Measurements from ENCODE around the gene GRB10. TPM values are rescaled to one million over a fixed set of nuclear protein-coding genes. Genes with fewer than 3 reads are reported as not detected.

Gene GRB10
- total and polyA plus RNA-seq, 2 of the 8 experiments (the other 6 are each of a cell fraction or from before 2014, with no cell fraction given): 35.7 to 97.0 TPM

GRCh38 chr7:50612704-50613103 lies 170.0 kb downstream of the GRB10 start:
- no peak overlapping the region for H3K9ac ChIP-seq (replicated peaks in 1 of 4; ENCODE audit: extremely low read depth in 1 of 4, low read depth in 3 of 4, low read length in 3 of 4)
- peaks cover 6 to 37% (median 27%) of the 10 kb centered on the region in 4 experiments for H3K36me3 ChIP-seq (ENCODE audit: control insufficient read depth in 2 of 4, insufficient read depth in 4 of 4, low read length in 3 of 4)
- H3K4me3 ChIP-seq (ENCODE audit: extremely low read depth in 1 of 4, insufficient read depth in 2 of 4, low read depth in 3 of 4, low read length in 4 of 4): no peak overlapping the region
- no peak overlapping the region for H2BK5ac ChIP-seq (ENCODE audit: low read depth, low read length)
- ChIA-PET POLR2A (ENCODE audit: partially characterized antibody) (interaction anchor here (1.0 kb wide), 1 partner anchor 93 kb away, joined by 3 read pairs; no protein-coding TSS in a partner anchor), CTCF (ENCODE audit: partially characterized antibody) (interaction anchor here (0.6 to 2.7 kb wide), 5 partner anchors 9 to 341 kb away, joined by 3 to 9 read pairs (median 5); no protein-coding TSS in a partner anchor)
- no peak for DNase-seq (ENCODE audit: low read depth in 1 of 2, low spot score in 2 of 2)
- H4K5ac ChIP-seq (ENCODE audit: insufficient read length, low read depth, low read length): no peak overlapping the region
- no peaks in the 10 kb centered on the region for H3K27me3 ChIP-seq (replicated peaks in 1 of 4; ENCODE audit: control insufficient read depth in 3 of 4, extremely low read depth in 1 of 4, insufficient read depth in 3 of 4, low read length in 3 of 4)
- H2BK20ac ChIP-seq (ENCODE audit: low read length): no peak overlapping the region
- TF ChIP-seq JUN (IDR thresholded peaks at IDR 0.05; ENCODE audit: low read depth, low read length): no peak
- TF ChIP-seq CBX8 (IDR thresholded peaks at IDR 0.05; ENCODE audit: borderline replicate concordance, low read depth, low read length): no peak
- TF ChIP-seq BCL11A (IDR thresholded peaks at IDR 0.05; ENCODE audit: low read depth in 2 of 2, low read length in 2 of 2): no peak
- TF ChIP-seq SAP30 (IDR thresholded peaks at IDR 0.05; ENCODE audit: insufficient read depth, insufficient replicate concordance, low read length): no peak
- no peak overlapping the region for H3K27ac ChIP-seq (ENCODE audit: low read depth, low read length)
- no peaks in the 10 kb centered on the region for H3K4me1 ChIP-seq (replicated peaks in 1 of 4; ENCODE audit: control insufficient read depth in 3 of 4, insufficient read depth in 4 of 4, low read length in 3 of 4)
- no peaks in the 10 kb centered on the region for H3K79me2 ChIP-seq (ENCODE audit: control insufficient read depth in 1 of 2, insufficient read depth in 2 of 2, low read length in 2 of 2)
- no peak overlapping the region for H4K8ac ChIP-seq (ENCODE audit: extremely low read depth, insufficient read depth, low read length)
- no peak overlapping the region for H2BK15ac ChIP-seq (ENCODE audit: low read length)
- H3K56ac ChIP-seq (replicated peaks; ENCODE audit: insufficient read length, low read depth, low read length): no peak overlapping the region
- no peak overlapping the region for H2AFZ ChIP-seq (ENCODE audit: low read length)
- no peak overlapping the region for H2AK5ac ChIP-seq (ENCODE audit: low read depth, low read length)
- no peak overlapping the region for H2BK12ac ChIP-seq (ENCODE audit: low read depth, low read length)
- no peak overlapping the region for H3K4me2 ChIP-seq (ENCODE audit: insufficient read depth in 1 of 2, low read depth in 2 of 2, low read length in 2 of 2)
- no peak overlapping the region for H2BK120ac ChIP-seq (replicated peaks; ENCODE audit: low read depth, low read length)
- no peak overlapping the region for H3K14ac ChIP-seq (ENCODE audit: insufficient read length)
- no peak overlapping the region for H3K4ac ChIP-seq (replicated peaks; ENCODE audit: insufficient read length, low read depth, low read length)
- FAIRE-seq: no peak
- peaks cover 0 to 5% of the 10 kb centered on the region in 2 experiments for H4K20me1 ChIP-seq (replicated peaks in 1 of 2; ENCODE audit: control insufficient read depth in 1 of 2, insufficient read depth in 2 of 2, low read length in 2 of 2)
- no peak overlapping the region for H3K23ac ChIP-seq (ENCODE audit: insufficient read length)
- H4K91ac ChIP-seq (replicated peaks; ENCODE audit: insufficient read length, low read length): no peak overlapping the region
- WGBS, 2 experiments (ENCODE audit: extremely low coverage in 1 of 2, insufficient coverage in 1 of 2, insufficient read length in 1 of 2, insufficient replicate concordance in 2 of 2, low coverage in 1 of 2, low lambda C conversion rate in 2 of 2, missing lambda C conversion rate in 1 of 2): 97% methylated on average over 5 of the region's 5 CpGs; no CpG with 5 or more reads in 1 of the 2 experiments
- no peak overlapping the region for H3K18ac ChIP-seq (ENCODE audit: extremely low read depth, low read length)
- no peaks in the 10 kb centered on the region for H3K23me2 ChIP-seq (ENCODE audit: low read depth, low read length)
- H3K79me1 ChIP-seq (ENCODE audit: low read depth, low read length): peaks cover 2% of the 10 kb centered on the region; the same call in 1 of the 2 replicates
- H3K9me3 ChIP-seq (ENCODE audit: insufficient read depth in 2 of 2, low read depth in 1 of 2, low read length in 1 of 2): no peaks in the 10 kb centered on the region

Data from H1 (cell line).